Upper lobe of left lung (tissue), 6 donors: Measurements from ENCODE around the gene SLC25A45. TPM values are rescaled to one million over a fixed set of nuclear protein-coding genes. Genes with fewer than 3 reads are reported as not detected.

Experiments
- ATAC-seq, 2 donors: fragments of 200-7000 bp; cut with Tn5 transposase; one replicate each; pipeline ENCODE4 v1.9.1; 2022; ENCODE audit warnings: mild to moderate bottlenecking in 2 of 2, moderate library complexity in 2 of 2; ENCODE audit not compliant: low FRiP score in 2 of 2
- DNase-seq, 2 donors: peaks; one replicate each; pipeline ENCODE4 v3.0.0-alpha.2; 2019 to 2020
- H3K27ac ChIP-seq, 4 donors: fragments of 200-600 bp; sonication (generic); one replicate each; pipeline ENCODE4 v1.5.1; 2016 to 2019
- H3K27me3 ChIP-seq, 4 donors: fragments of 200-600 bp; sonication (generic); one replicate each; pipeline ENCODE4 v1.5.1; 2017 to 2019
- H3K36me3 ChIP-seq, 4 donors: fragments of 200-600 bp; sonication (generic); one replicate each; pipeline ENCODE4 v1.5.1; 2016 to 2019
- H3K4me1 ChIP-seq, 4 donors: fragments of 200-600 bp; sonication (generic); one replicate each; pipeline ENCODE4 v1.5.1; 2018 to 2019
- H3K4me3 ChIP-seq, 4 donors: fragments of 200-600 bp; sonication (generic); one replicate each; pipeline ENCODE4 v1.5.1; 2017 to 2019; ENCODE audit warnings: mild to moderate bottlenecking in 2 of 4, moderate library complexity in 1 of 4
- H3K9me3 ChIP-seq, 4 donors: fragments of 200-600 bp; sonication (generic); one replicate each; pipeline ENCODE4 v1.5.1; 2018 to 2019
- CTCF ChIP-seq, 6 experiments: fragments of 450-650 bp in 4 of 6; fragments of 200-600 bp in 2 of 6; sonication (generic) in 2 of 6; IDR thresholded peaks; one replicate each; pipeline ENCODE4 v1.5.1; 2016 to 2019; ENCODE audit warnings: antibody characterized with exemption in 6 of 6
- EP300 ChIP-seq, 4 donors: sonication (generic); formaldehyde crosslinking; IDR thresholded peaks; one replicate each; pipeline ENCODE4 v1.5.1; 2017; ENCODE audit warnings: antibody characterized with exemption in 4 of 4, control low read depth in 2 of 4
- POLR2A ChIP-seq, 4 donors: fragments of 450-650 bp; IDR thresholded peaks; one replicate each; pipeline ENCODE4 v1.5.1; 2016 to 2017; ENCODE audit warnings: antibody characterized with exemption in 4 of 4, mild to moderate bottlenecking in 2 of 4
- POLR2AphosphoS5 ChIP-seq, 2 donors: sonication (generic); formaldehyde crosslinking; IDR thresholded peaks; one replicate each; pipeline ENCODE4 v1.5.1; 2017; ENCODE audit warnings: antibody characterized with exemption in 2 of 2
- WGBS, 2 donors: methylation state at CpG; one replicate each; pipeline ENCODE4 v1.1.5; 2017 to 2018; 5-methylcytosine and 5-hydroxymethylcytosine counted together
- total RNA-seq, 6 donors: library from RNA; depleted of rRNA in 4 of 6; stranded (reverse); fragments of >200 nt in 4 of 6; gene quantifications; one replicate each; pipeline versions ENCODE4 v1.1.0 to v1.2.1, GENCODE V29; 2016 to 2021
- donor health status: DM: no; HTN: no; CAD: no; lungs with moderate emphysema.
- donor health status: DM: no; HTN: yes; CAD: no; lungs with severe emphysema.

Gene SLC25A45
- total RNA-seq, 6 donors from 2014 or later, result 5.5 to 40.8 (median 19.4) TPM

GRCh38 chr11:65379698-65380459, 2.6 kb downstream of the SLC25A45 start:
- no peaks in the 10 kb centered on the region for H3K27me3 ChIP-seq
- peak overlapping the region; percentile 93 to 99 (median 98) for H3K27ac ChIP-seq
- no peaks in the 10 kb centered on the region for H3K9me3 ChIP-seq
- no peak overlapping the region for H3K4me3 ChIP-seq
- no peak for TF ChIP-seq POLR2A (IDR thresholded peaks at IDR 0.05)
- no peak for TF ChIP-seq POLR2AphosphoS5 (IDR thresholded peaks at IDR 0.05)
- no peak for TF ChIP-seq CTCF (IDR thresholded peaks at IDR 0.05)
- no peak for TF ChIP-seq EP300 (IDR thresholded peaks at IDR 0.05)
- ATAC-seq (no peak), DNase-seq (no peak)
- 89 to 91% methylated on average over 8 to 13 of the region's 13 CpGs for whole genome bisulfite sequencing, 2 donors
- H3K4me1 ChIP-seq, result peaks cover 42 to 74% (median 44%) of the 10 kb centered on the region in 4 donors
- no peaks in the 10 kb centered on the region for H3K36me3 ChIP-seq

GRCh38 chr11:65378928-65379638, 3.4 kb downstream of the SLC25A45 start:
- DNase-seq, result peak in 1 of 2 donors; percentile 71
- TF ChIP-seq POLR2A (IDR thresholded peaks at IDR 0.05) (no peak), POLR2AphosphoS5 (IDR thresholded peaks at IDR 0.05) (no peak), CTCF (IDR thresholded peaks at IDR 0.05) (no peak), EP300 (IDR thresholded peaks at IDR 0.05) (no peak)
- Histone ChIP-seq H3K4me3 (no peak overlapping the region), H3K9me3 (no peaks in the 10 kb centered on the region), H3K27ac (peak overlapping the region in 2 of 4 donors; percentile 49 to 98), H3K27me3 (no peaks in the 10 kb centered on the region), H3K4me1 (peaks cover 34 to 66% (median 36%) of the 10 kb centered on the region in 4 donors), H3K36me3 (no peaks in the 10 kb centered on the region)
- no peak for ATAC-seq
- 95 to 100% methylated on average over 2 to 13 of the region's 14 CpGs for WGBS, 2 donors

DNA sequence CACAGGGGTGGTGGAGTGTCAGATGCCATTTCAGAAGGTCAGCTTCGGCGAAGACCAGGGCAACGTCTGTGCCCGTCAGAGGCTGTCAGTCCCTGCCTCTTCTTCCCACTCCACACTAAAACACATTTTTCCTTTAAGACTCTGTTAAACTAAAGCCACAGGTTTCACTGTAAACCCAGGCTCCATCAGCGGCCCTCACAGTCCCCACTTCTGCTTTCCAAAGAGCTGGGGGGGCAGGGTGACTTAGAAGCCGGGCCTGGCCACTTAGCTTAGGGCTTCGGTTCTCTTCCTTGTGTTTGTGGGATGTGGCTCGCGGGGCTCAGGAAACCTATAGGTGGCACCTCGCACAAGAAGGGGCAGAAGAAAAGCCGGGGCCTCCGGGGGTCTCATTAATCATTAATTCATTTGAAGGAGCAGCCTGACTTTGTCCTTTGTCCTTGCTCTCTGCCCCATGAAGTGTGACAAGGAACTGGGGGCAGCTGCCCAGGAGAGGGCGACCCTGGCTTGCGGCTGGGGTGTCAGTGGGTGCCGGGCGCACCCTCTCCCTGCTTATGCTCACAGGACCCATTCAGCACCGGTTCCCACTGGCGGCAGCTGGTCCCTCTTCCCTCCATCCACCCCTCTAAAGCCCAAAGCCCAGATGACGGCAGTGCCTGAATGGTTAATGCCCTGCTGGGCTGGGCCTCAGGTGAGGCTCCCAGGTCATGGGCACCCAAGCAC, 4.1 kb downstream of the SLC25A45 start:
- DNase-seq (peak; percentile 53 to 55), ATAC-seq (no peak)
- no peaks in the 10 kb centered on the region for H3K36me3 ChIP-seq
- peaks cover 27 to 59% (median 29%) of the 10 kb centered on the region in 4 donors for H3K4me1 ChIP-seq
- H3K27me3 ChIP-seq, result no peaks in the 10 kb centered on the region
- WGBS, 2 donors, result 68 to 69% methylated on average over 12 to 19 of the region's 19 CpGs
- no peaks in the 10 kb centered on the region for H3K9me3 ChIP-seq
- H3K27ac ChIP-seq, result peak overlapping the region in 1 of 4 donors; percentile 49
- TF ChIP-seq POLR2AphosphoS5 (IDR thresholded peaks at IDR 0.05) (no peak), POLR2A (IDR thresholded peaks at IDR 0.05) (no peak)
- no peak overlapping the region for H3K4me3 ChIP-seq

DNA sequence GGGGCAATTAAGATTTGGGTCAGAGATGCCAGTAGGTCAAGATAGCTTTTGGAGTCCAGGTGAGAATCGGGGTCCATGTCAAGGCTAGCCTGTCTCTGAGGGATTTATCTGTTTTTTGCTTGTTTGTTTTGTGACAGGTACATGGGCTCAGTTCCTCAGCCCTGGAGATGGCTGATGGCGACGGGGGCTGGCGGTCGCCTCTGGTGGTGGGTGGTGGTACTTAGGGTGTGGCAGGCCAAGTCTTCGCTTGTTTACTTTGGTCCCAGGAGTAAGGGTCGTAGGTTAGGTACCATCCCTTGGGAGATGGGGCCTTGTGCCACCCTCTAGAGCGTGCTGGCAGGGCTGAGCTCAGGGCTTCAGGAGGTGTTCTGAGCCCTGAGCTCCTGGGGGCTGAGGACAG, 4.7 kb downstream of the SLC25A45 start:
- DNase-seq (peak in 1 of 2 donors; percentile 68), ATAC-seq (no peak)
- Histone ChIP-seq H3K4me1 (peaks cover 21 to 53% (median 23%) of the 10 kb centered on the region in 4 donors), H3K27ac (peak overlapping the region in 1 of 4 donors; percentile 26), H3K4me3 (no peak overlapping the region), H3K9me3 (no peaks in the 10 kb centered on the region), H3K36me3 (no peaks in the 10 kb centered on the region), H3K27me3 (no peaks in the 10 kb centered on the region)
- 91 to 95% methylated on average over 6 to 8 of the region's 8 CpGs for WGBS, 2 donors
- no peak for TF ChIP-seq POLR2A (IDR thresholded peaks at IDR 0.05)
- no peak for TF ChIP-seq POLR2AphosphoS5 (IDR thresholded peaks at IDR 0.05)
- no peak for TF ChIP-seq CTCF (IDR thresholded peaks at IDR 0.05)
- no peak for TF ChIP-seq EP300 (IDR thresholded peaks at IDR 0.05)

DNA sequence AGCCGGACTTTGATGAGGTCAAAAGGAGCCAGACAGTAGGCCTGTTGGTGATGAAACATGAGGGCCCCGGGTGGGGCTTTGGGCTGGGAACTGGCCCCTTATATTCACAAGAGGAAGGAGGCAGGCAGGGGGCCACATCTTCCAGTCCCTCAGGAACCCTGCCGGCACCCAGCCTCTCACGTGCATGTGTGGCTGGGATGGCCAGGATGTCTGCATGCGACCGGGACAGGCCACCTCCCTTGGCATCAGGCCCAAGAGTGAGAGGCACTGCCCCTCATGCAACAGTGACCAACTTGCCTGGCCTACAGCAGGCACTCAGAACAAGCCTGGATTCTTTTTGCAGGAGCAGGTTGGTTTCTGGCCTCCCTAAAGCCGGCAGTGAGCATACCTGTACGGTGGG, 5.4 kb downstream of the SLC25A45 start:
- H3K4me3 ChIP-seq, result no peak overlapping the region

More for the DNA sequence above, 5.4 kb downstream of the SLC25A45 start:
- Histone ChIP-seq H3K27me3 (no peaks in the 10 kb centered on the region), H3K27ac (peak overlapping the region in 1 of 4 donors; percentile 53), H3K36me3 (no peaks in the 10 kb centered on the region), H3K4me1 (peaks cover 14 to 47% (median 19%) of the 10 kb centered on the region in 4 donors), H3K9me3 (no peaks in the 10 kb centered on the region)
- ATAC-seq (no peak), DNase-seq (peak in 1 of 2 donors; percentile 41)
- TF ChIP-seq EP300 (IDR thresholded peaks at IDR 0.05), result peak in 1 of 4 donors; percentile 24
- no peak for TF ChIP-seq POLR2A (IDR thresholded peaks at IDR 0.05)
- 69 to 72% methylated on average over 3 to 8 of the region's 8 CpGs for WGBS, 2 donors
